ENCODE results near the gene KLHL6.
A peak's percentile ranks its signal among the peaks of the same experiment; 100 is the strongest.
"Not testable (repeated sequence)": the region's sequence is repeated elsewhere in the genome, so short reads cannot be mapped to it uniquely, and the experiment has no call there.

The KLHL6 gene

DNA sequence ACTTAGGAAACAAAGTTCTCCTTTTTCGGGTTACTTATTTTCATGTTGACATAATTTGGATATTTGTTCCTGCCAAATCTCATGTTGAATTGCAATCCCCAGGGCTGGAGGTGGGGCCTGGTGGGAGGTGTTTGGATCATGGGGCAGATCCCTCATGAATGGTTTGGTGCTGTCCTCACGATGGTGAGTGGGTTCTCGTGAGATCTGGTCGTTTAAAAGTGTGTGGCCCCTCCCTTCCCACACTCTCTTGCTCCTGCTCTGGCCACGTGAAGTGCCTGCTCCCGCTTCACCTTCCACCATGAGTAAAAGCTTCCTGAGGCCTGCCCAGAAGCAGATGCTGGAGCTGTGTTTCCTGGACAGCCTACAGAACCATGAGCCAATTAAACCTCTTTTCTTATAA, 83.4 kb downstream of the KLHL6 start:
- peaks cover 11% of the 10 kb centered on the region for H3F3A ChIP-seq (ENCODE audit: insufficient read depth, low read length)
- no peaks in the 10 kb centered on the region for H4K20me1 ChIP-seq (ENCODE audit: insufficient read depth, low read length)
- H3K4me2 ChIP-seq (ENCODE audit: low read depth, low read length), result no peak overlapping the region
- no peak overlapping the region for H3K27ac ChIP-seq (ENCODE audit: low read length)
- no peak overlapping the region for H3K4me3 ChIP-seq (ENCODE audit: low read length)
- no peak for TF ChIP-seq EZH2 (optimal IDR thresholded peaks at IDR 0.05; ENCODE audit: low read depth, low read length)
- TF ChIP-seq CTCF (IDR thresholded peaks at IDR 0.05; ENCODE audit: low read length), result no peak
- no peak for TF ChIP-seq EZH2phosphoT487 (IDR thresholded peaks at IDR 0.05; ENCODE audit: low read length)
- H3K27me3 ChIP-seq (replicated peaks; ENCODE audit: insufficient read depth, low read length), result no peaks in the 10 kb centered on the region
- DNase-seq, result no peak
- peaks cover 10% of the 10 kb centered on the region for H3K4me1 ChIP-seq (ENCODE audit: low read length)
- H3K9ac ChIP-seq (ENCODE audit: low read length), result no peak overlapping the region
- H2AFZ ChIP-seq (ENCODE audit: low read length), result no peak overlapping the region
- H3K9me3 ChIP-seq (replicated peaks; ENCODE audit: insufficient read depth, low read length), result no peaks in the 10 kb centered on the region
- H3K9me2 ChIP-seq (replicated peaks; ENCODE audit: insufficient read depth, low read length), result no peaks in the 10 kb centered on the region
- H3K79me2 ChIP-seq (ENCODE audit: low read length), result no peaks in the 10 kb centered on the region
- H3K36me3 ChIP-seq (replicated peaks; ENCODE audit: insufficient read depth, low read length), result no peaks in the 10 kb centered on the region

DNA sequence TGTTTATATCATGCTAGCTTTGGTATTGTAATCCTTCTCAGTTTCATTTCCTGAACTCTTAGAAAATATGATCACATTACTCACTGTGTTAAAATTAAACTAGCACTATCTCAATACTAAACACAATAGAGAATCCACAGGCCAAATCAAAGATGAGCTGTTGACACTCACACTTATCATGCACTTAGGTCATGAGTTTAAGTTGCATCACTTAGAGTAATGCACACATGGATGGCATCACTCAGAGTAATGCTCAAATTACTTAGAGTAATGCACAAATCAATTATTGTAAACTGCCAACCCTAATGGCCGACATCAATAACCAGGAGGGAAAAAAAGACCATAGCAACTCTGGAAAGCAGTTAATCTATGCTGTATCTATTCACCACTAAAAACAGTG, 87.1 kb downstream of the KLHL6 start:
- no peaks in the 10 kb centered on the region for H4K20me1 ChIP-seq (ENCODE audit: insufficient read depth, low read length)
- no peaks in the 10 kb centered on the region for H3K79me2 ChIP-seq (ENCODE audit: low read length)
- no peak for TF ChIP-seq EZH2 (optimal IDR thresholded peaks at IDR 0.05; ENCODE audit: low read depth, low read length)
- H3K4me1 ChIP-seq (ENCODE audit: low read length), result peaks cover 10% of the 10 kb centered on the region
- no peaks in the 10 kb centered on the region for H3K9me3 ChIP-seq (replicated peaks; ENCODE audit: insufficient read depth, low read length)
- peaks cover 11% of the 10 kb centered on the region for H3F3A ChIP-seq (ENCODE audit: insufficient read depth, low read length)
- peak; percentile 42 for DNase-seq
- H3K9ac ChIP-seq (ENCODE audit: low read length), result no peak overlapping the region; the same call in 1 of the 2 replicates
- no peaks in the 10 kb centered on the region for H3K9me2 ChIP-seq (replicated peaks; ENCODE audit: insufficient read depth, low read length)
- peak overlapping the region; percentile 3; the same call in 1 of the 2 replicates for H3K27ac ChIP-seq (ENCODE audit: low read length)
- no peak overlapping the region for H3K4me3 ChIP-seq (ENCODE audit: low read length)
- no peaks in the 10 kb centered on the region for H3K27me3 ChIP-seq (replicated peaks; ENCODE audit: insufficient read depth, low read length)
- H2AFZ ChIP-seq (ENCODE audit: low read length), result 0 out of 2 replicates have a peak overlapping the region, but pooled peaks have one; percentile 73
- peak overlapping the region; percentile 90 for H3K4me2 ChIP-seq (ENCODE audit: low read depth, low read length)
- H3K36me3 ChIP-seq (replicated peaks; ENCODE audit: insufficient read depth, low read length), result no peaks in the 10 kb centered on the region

DNA sequence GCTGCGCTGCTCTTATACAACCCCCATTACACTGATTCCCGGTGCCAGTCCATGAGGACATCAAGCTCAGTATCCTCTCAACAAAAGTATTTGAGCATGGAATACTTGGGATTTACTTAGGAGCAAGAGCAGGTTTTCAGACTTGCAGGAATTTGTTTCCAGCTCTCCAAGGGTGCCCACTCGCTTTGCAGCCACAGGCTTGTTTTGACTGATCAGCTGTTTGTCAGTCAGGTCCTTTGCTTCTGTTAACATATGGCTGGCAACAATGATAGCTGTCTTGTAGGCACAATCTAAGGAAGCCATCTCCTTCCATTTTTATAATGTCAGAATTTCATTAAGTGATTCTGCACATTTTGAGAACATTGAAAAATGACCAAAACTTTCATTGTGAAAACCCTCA, 88.9 kb downstream of the KLHL6 start:
- peaks cover 10% of the 10 kb centered on the region for H3K4me1 ChIP-seq (ENCODE audit: low read length)
- H3K4me3 ChIP-seq (ENCODE audit: low read length), result no peak overlapping the region
- H3K4me2 ChIP-seq (ENCODE audit: low read depth, low read length), result no peak overlapping the region
- no peak for TF ChIP-seq CTCF (IDR thresholded peaks at IDR 0.05; ENCODE audit: low read length)
- no peak for TF ChIP-seq EZH2phosphoT487 (IDR thresholded peaks at IDR 0.05; ENCODE audit: low read length)
- no peak overlapping the region for H3K9ac ChIP-seq (ENCODE audit: low read length)
- H3K27me3 ChIP-seq (replicated peaks; ENCODE audit: insufficient read depth, low read length), result no peaks in the 10 kb centered on the region
- no peaks in the 10 kb centered on the region for H3K9me2 ChIP-seq (replicated peaks; ENCODE audit: insufficient read depth, low read length)
- H4K20me1 ChIP-seq (ENCODE audit: insufficient read depth, low read length), result no peaks in the 10 kb centered on the region
- DNase-seq, result no peak
- H3K79me2 ChIP-seq (ENCODE audit: low read length), result no peaks in the 10 kb centered on the region
- H3F3A ChIP-seq (ENCODE audit: insufficient read depth, low read length), result peaks cover 11% of the 10 kb centered on the region
- no peaks in the 10 kb centered on the region for H3K36me3 ChIP-seq (replicated peaks; ENCODE audit: insufficient read depth, low read length)
- H2AFZ ChIP-seq (ENCODE audit: low read length), result no peak overlapping the region
- H3K27ac ChIP-seq (ENCODE audit: low read length), result no peak overlapping the region
- H3K9me3 ChIP-seq (replicated peaks; ENCODE audit: insufficient read depth, low read length), result no peaks in the 10 kb centered on the region

DNA sequence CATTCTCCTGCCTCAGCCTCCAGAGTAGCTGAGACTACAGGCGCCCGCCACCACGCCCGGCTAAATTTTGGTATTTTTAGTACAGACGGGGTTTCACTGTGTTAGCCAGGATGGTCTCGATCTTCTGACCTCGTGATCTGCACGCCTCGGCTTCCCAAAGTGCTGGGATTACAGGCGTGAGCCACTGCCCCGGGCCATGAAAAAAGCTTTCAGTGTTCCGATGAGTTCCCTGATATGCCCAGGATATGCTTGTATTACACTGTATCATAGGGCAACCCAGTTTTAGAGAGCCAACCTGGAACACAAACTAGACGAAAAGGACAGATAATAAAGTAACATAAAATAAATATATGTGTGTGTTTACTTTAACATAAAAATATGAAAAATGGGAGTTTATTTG, 89.8 kb downstream of the KLHL6 start:
- not testable (repeated sequence) for H3K4me1 ChIP-seq (ENCODE audit: low read length); H3K4me3 ChIP-seq (ENCODE audit: low read length); H4K20me1 ChIP-seq (ENCODE audit: insufficient read depth, low read length); H3K9me2 ChIP-seq (replicated peaks; ENCODE audit: insufficient read depth, low read length); DNase-seq; H3K79me2 ChIP-seq (ENCODE audit: low read length); H3K9ac ChIP-seq (ENCODE audit: low read length); H3K27me3 ChIP-seq (replicated peaks; ENCODE audit: insufficient read depth, low read length); H2AFZ ChIP-seq (ENCODE audit: low read length); H3K36me3 ChIP-seq (replicated peaks; ENCODE audit: insufficient read depth, low read length); H3K27ac ChIP-seq (ENCODE audit: low read length); H3K4me2 ChIP-seq (ENCODE audit: low read depth, low read length); H3K9me3 ChIP-seq (replicated peaks; ENCODE audit: insufficient read depth, low read length)
- H3F3A ChIP-seq (ENCODE audit: insufficient read depth, low read length), result peaks cover 11% of the 10 kb centered on the region
